Activated CD4-positive, CD25-positive, alpha-beta regulatory T cell treated with anti-CD3 and anti-CD28 coated beads, Interleukin-2, amount 50 U/mL, for 16 hours (primary cell): ENCODE data around the gene WDR87.
"Not testable (repeated sequence)": the region's sequence is repeated elsewhere in the genome, so short reads cannot be mapped to it uniquely, and the experiment has no call there.

Experiments
- DNase-seq: peaks from one replicate; pipeline ENCODE4 v3.0.0-alpha.2; 2020; ENCODE audit warnings: low read depth, low spot score

The WDR87 gene

DNA sequence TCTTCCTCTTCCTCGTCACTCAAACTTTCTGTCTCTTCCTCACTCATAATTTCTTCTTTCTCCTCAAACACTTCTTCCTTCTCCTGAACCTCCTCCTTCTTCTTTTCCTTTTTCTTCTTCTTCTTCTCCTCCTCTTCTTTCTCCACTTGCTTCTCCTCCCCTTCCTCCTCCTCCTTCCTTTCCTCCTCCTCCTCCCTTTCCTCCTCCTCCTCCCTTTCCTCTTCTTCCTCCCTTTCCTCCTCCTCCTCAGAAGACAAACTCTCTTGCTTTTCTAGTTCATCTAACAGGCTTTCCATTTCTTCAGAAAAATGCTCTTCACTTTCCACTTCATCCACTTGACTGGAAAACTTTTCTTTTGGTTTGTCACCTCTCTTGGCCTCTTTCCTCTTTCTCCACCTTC is 19.8 kb downstream of the WDR87 start:
- no peak for DNase-seq

DNA sequence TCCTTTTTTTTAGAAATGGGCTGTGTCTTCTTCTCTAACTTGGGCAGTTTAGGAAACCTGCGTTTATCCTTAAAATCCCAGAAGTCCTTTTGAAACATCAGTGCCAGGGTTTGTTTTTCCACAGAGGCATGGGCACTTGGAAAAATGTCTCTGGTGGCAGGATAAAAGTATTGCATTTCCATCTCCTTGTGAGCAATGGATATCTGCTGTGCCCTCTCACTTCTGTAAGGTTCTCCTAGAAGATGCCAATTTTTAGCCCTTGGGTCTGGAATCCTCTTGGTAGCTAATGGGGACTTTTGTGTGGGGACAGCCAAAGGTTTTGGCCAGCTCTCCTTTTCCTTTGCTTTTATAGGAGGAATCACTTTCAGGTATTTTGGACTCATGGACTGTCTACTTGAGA is 21.0 kb downstream of the WDR87 start:
- DNase-seq: no peak

DNA sequence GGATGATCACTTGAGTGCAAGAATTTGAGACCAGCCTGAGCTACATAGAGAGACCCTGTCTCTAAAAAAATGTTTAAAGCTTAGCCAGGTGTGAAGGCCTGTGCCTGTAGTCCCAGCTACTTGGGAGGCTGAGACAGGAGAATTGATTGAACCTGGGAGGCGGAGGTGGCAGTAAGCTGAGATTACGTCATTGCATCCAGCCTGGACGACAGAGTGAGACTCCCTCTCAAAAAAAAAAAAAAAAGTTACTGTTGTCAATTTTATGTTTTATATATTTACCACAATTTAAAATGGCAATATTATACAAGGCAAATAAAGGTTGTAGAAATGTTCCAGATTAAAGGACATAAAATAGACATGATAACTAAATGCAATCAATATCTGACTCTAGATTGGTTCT is 29.2 kb downstream of the WDR87 start:
- DNase-seq: no peak

DNA sequence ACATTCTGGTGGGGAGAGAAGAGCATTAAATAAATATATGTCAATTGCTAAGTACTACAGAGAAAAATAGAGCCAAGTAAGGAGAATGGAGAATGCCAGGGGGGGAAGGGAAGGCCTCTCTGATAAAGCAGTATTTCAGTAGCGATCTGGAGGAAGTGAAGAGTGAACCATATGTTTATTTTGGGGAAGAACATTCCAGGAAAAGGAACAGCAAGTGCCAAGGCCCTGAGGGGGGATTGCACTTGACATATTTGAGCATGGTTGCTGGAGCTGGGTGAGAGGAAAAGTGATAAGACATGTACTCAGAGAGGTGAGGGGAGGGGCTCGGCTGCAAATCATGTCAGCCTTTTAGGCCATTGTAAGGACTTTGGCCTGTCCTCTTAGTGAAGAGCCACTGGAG is 30.4 kb downstream of the WDR87 start:
- no peak for DNase-seq

DNA sequence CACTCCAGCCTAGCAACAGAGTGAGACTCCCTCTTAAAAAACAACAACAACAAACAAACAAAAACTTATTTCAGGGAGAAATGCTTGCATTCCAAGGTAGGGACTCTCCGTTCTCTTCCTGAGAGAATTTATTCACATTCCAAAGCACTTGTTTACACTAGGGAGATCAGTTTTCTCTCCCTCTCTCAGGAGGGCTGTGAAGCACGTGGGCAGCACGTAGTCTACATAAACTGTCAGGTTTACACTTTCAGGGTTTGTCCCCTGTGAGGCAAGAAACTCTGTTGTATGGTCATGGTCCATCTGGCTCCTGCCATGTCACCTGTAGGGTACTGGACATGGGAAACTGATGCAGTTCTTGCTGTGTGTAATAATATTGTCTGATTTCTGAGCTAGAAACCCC is 31.6 kb downstream of the WDR87 start:
- no peak for DNase-seq

DNA sequence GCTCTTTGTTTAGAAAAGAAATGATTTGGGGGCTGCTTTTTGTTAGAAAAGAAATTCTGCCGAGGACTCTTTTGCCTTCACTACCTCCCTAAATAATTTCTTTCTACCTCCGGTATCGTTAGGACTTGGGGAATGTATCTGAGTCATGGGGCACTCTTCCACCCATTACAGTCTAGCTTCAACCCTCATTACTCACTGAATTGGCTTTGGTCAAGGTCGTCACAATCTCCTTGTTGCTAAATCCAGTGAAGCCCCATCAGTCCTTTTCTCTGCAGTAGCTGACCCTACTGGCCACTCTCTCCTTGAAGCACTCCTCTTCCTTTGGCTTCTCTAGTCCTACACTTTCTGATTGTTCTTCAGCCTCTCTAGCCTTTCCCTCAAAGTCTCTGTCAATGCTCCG is 34.0 kb downstream of the WDR87 start:
- DNase-seq: no peak

DNA sequence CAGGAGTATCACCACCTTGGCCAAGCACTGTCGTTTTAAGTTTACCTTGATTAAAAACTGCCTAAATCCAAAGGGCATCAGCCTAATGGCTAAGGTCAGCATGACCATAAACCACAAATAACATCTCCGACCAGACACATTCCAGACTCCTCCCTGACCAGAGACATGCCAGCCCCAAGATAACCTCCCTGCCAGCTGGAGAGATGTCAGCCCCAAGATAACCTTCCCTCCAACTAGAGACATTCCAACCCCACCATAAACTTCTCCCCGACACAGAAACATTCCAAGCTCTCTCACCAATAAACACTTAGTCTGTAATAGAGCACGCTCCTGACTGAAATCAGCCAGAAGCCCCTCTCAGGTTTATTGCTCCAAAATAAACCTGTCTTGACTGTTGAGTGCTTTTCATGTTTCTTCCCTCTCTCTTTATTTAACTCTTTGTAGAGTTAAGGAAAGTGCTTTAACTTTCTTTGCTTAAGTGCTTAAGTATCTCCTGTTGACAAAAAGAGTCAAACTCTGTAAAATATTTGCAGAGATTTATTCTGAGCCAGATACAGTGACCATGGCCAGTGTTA is 36.5 kb downstream of the WDR87 start:
- no peak for DNase-seq

DNA sequence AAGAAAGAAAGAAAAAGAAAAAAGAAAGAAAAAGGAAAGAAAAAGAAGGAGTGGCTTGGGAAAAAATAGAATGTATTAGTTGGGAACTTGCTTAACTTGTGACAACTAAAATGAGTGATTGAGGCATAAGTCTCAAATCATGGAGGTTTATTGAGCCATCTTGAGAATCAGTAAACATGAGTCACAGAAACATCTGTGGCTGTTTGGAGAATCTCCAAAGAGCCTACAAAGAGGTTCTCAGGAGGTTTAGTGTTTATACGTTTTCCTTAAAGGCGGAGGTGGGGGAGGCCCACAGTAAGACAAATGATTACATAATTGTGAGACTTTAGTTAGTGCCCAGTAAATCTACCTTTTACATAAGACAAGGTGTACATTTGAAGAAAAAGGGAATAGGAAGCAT is 38.6 kb downstream of the WDR87 start:
- DNase-seq: no peak

DNA sequence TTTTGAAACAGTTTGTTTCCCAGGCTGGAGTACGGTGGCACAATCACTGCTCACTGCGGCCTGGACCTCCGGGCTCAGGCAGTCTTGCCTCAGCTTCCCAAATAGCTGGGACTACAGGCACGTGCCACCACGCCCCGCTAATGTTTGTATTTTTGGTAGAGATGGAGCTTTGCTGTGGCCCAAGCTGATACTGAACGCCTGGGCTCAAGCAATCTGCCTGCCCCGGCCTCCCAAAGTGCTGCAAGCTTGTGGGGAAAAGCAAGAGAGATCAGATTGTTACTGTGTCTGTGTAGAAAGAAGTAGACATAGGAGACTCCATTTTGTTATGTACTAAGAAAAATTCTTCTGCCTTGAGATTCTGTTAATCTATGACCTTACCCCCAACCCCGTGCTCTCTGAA is 40.5 kb downstream of the WDR87 start:
- DNase-seq: not testable (repeated sequence)

DNA sequence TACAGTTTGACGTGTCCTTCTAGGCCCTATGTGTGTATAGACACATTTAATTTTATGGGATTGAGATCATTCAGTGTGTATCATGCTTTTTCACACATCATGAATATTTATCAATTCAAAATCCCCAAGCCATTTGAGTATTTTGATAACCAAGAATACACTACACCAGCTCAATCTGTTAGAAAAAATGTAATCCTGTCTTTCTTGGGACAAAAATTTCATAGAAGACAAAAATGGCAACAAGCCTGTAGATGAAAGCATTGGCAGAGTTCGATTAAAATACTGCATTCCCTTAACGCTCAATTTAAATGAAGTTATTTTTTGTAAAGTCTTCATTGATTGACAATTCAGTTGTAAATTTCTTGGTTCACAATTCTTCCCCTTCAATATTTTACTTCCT is 41.9 kb downstream of the WDR87 start:
- DNase-seq: no peak

DNA sequence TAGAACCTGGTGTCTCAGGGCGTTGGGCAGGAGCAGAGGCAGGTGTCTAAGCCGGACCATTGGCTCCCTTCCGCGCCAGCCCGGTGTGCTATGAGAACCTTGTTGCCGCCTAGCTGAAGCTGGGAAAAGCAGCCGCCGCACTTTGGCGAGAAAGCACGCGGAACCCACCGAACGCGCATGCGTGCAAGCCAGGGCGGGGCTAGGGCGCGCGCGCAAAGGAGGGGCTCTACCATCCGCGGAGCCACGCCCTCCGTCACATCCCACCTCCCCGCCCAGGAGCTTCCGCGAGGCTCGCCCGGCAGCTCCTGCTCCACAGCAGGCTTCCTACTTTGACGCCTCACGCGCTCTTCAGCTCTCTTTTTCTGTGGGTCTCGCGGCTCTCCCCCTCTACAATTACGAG is 51.3 kb downstream of the WDR87 start:
- DNase-seq: no peak

DNA sequence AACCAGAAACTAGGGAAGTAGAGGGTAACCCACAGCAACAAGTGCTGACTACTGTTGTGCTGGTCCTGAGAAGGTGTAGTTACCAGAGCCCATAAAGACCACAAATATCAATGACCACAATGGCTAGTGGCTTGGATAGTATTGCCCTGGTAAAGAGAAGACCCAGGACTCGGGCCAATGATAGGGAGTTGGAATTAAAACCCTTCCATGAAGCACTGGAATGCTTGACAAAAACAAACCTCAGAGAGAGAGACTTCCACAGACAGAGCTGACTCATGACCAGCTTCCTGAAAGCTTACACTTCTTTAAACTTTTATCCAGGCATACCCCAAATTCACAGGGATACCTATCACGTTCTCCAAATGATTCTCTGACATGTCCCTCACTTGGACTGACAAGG is 60.5 kb downstream of the WDR87 start:
- no peak for DNase-seq
